ENCODE data around the gene GRID2. TPM values are rescaled to one million over a fixed set of nuclear protein-coding genes. Genes with fewer than 3 reads are reported as not detected.

The GRID2 gene
- polyA plus RNA-seq, 1 experiment: not detected

GRCh38 chr4:92488496-92488895 lies 184.7 kb downstream of the GRID2 start:
- H3K4me3 ChIP-seq (ENCODE audit: low read depth, low read length): no peak overlapping the region
- ChIA-PET POLR2A (no interaction called here), CTCF (no interaction called here)
- H3K27ac ChIP-seq (ENCODE audit: low read depth, low read length): no peak overlapping the region
- DNase-seq (ENCODE audit: low read depth, low spot score): no peak
- no peak for TF ChIP-seq CTCF (IDR thresholded peaks at IDR 0.05; ENCODE audit: low read depth, low read length)
- no peaks in the 10 kb centered on the region for H3K27me3 ChIP-seq (ENCODE audit: control insufficient read depth, insufficient read depth, low read length)
- H3K9me3 ChIP-seq (ENCODE audit: control insufficient read depth, insufficient read depth, low read length): no peaks in the 10 kb centered on the region

- POLR2A ChIA-PET: interaction anchor here (0.6 kb wide), 1 partner anchor 118 kb away, joined by 3 read pairs; no protein-coding TSS in a partner anchor
- Histone ChIP-seq H3K27me3 (ENCODE audit: control insufficient read depth, insufficient read depth, low read length) (no peaks in the 10 kb centered on the region), H3K27ac (ENCODE audit: low read depth, low read length) (no peak overlapping the region), H3K4me3 (ENCODE audit: low read depth, low read length) (no peak overlapping the region), H3K9me3 (ENCODE audit: control insufficient read depth, insufficient read depth, low read length) (no peaks in the 10 kb centered on the region)
- no peak for TF ChIP-seq CTCF (IDR thresholded peaks at IDR 0.05; ENCODE audit: low read depth, low read length)
- CTCF ChIA-PET: no interaction called here
- no peak for DNase-seq (ENCODE audit: low read depth, low spot score)
Observed at GRCh38 chr4:92497141-92497540, 193.4 kb downstream of the GRID2 start.

- no peak overlapping the region for H3K4me3 ChIP-seq (ENCODE audit: low read depth, low read length)
- ChIA-PET CTCF (no interaction called here), POLR2A (no interaction called here)
- H3K27ac ChIP-seq (ENCODE audit: low read depth, low read length): no peak overlapping the region
- H3K27me3 ChIP-seq (ENCODE audit: control insufficient read depth, insufficient read depth, low read length): no peaks in the 10 kb centered on the region
- TF ChIP-seq CTCF (IDR thresholded peaks at IDR 0.05; ENCODE audit: low read depth, low read length): no peak
- DNase-seq (ENCODE audit: low read depth, low spot score): no peak
- H3K9me3 ChIP-seq (ENCODE audit: control insufficient read depth, insufficient read depth, low read length): no peaks in the 10 kb centered on the region
Observed at GRCh38 chr4:92501456-92501855, 197.7 kb downstream of the GRID2 start.

- Histone ChIP-seq H3K9me3 (ENCODE audit: control insufficient read depth, insufficient read depth, low read length) (no peaks in the 10 kb centered on the region), H3K4me3 (ENCODE audit: low read depth, low read length) (no peak overlapping the region), H3K27me3 (ENCODE audit: control insufficient read depth, insufficient read depth, low read length) (no peaks in the 10 kb centered on the region), H3K27ac (ENCODE audit: low read depth, low read length) (no peak overlapping the region)
- no peak for TF ChIP-seq CTCF (IDR thresholded peaks at IDR 0.05; ENCODE audit: low read depth, low read length)
- ChIA-PET POLR2A (no interaction called here), CTCF (no interaction called here)
- DNase-seq (ENCODE audit: low read depth, low spot score): no peak
Observed at GRCh38 chr4:92506933-92507332, 203.2 kb downstream of the GRID2 start.

GRCh38 chr4:92514627-92515026 lies 210.9 kb downstream of the GRID2 start:
- Histone ChIP-seq H3K27me3 (ENCODE audit: control insufficient read depth, insufficient read depth, low read length) (no peaks in the 10 kb centered on the region), H3K4me3 (ENCODE audit: low read depth, low read length) (no peak overlapping the region), H3K9me3 (ENCODE audit: control insufficient read depth, insufficient read depth, low read length) (no peaks in the 10 kb centered on the region), H3K27ac (ENCODE audit: low read depth, low read length) (no peak overlapping the region)
- ChIA-PET CTCF (no interaction called here), POLR2A (no interaction called here)
- TF ChIP-seq CTCF (IDR thresholded peaks at IDR 0.05; ENCODE audit: low read depth, low read length): no peak
- DNase-seq (ENCODE audit: low read depth, low spot score): no peak

Measured in AG04450 (cell line).